ENCODE results near the gene ANP32B.

The ANP32B gene

GRCh38 chr9:98043915-98044314 lies 60.8 kb downstream of the ANP32B start:
- DNase-seq (ENCODE audit: insufficient read length) (no peak), FAIRE-seq (no peak)
- TF ChIP-seq POLR2A (IDR thresholded peaks at IDR 0.05; ENCODE audit: low read depth, low read length) (no peak), POLR2AphosphoS5 (IDR thresholded peaks at IDR 0.05; ENCODE audit: low read depth, low read length) (no peak), TAF1 (IDR thresholded peaks at IDR 0.05; ENCODE audit: borderline replicate concordance, low read depth, low read length) (no peak)

- FAIRE-seq: peak; percentile 87
- peak; percentile 68; the same call in 1 of the 2 replicates for TF ChIP-seq TAF1 (IDR thresholded peaks at IDR 0.05; ENCODE audit: borderline replicate concordance, low read depth, low read length)
- TF ChIP-seq POLR2AphosphoS5 (IDR thresholded peaks at IDR 0.05; ENCODE audit: low read depth, low read length): peak; percentile 73; the same call in 1 of the 2 replicates
- peak; percentile 78 for TF ChIP-seq POLR2A (IDR thresholded peaks at IDR 0.05; ENCODE audit: low read depth, low read length)
- DNase-seq (ENCODE audit: insufficient read length): no peak
Measured at GRCh38 chr9:98045234-98046179, 62.4 kb downstream of the ANP32B start.

DNA sequence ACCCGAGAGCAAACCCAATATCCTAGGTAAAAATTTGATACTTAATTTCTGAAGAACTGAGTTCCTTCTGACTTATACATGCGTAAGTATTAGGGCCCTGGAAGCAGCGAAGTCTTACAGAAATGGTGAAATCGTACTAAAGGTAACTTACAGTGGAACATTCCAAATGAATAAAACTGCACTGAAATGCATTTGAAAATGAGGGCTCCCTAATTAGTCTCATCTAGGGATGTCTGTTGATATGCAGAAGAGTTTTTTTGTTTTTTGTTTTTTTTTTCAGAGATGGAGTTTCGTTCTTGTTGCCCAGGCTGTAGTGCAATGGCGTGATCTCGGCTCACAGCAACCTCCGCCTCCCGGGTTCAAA lies 63.0 kb downstream of the ANP32B start:
- TF ChIP-seq TAF1 (IDR thresholded peaks at IDR 0.05; ENCODE audit: borderline replicate concordance, low read depth, low read length): no peak
- TF ChIP-seq POLR2A (IDR thresholded peaks at IDR 0.05; ENCODE audit: low read depth, low read length): no peak
- no peak for TF ChIP-seq POLR2AphosphoS5 (IDR thresholded peaks at IDR 0.05; ENCODE audit: low read depth, low read length)
- no peak for FAIRE-seq
- no peak for DNase-seq (ENCODE audit: insufficient read length)

GRCh38 chr9:98047002-98047401 lies 63.9 kb downstream of the ANP32B start:
- FAIRE-seq (no peak), DNase-seq (ENCODE audit: insufficient read length) (no peak)
- TF ChIP-seq POLR2AphosphoS5 (IDR thresholded peaks at IDR 0.05; ENCODE audit: low read depth, low read length): no peak
- no peak for TF ChIP-seq POLR2A (IDR thresholded peaks at IDR 0.05; ENCODE audit: low read depth, low read length)
- TF ChIP-seq TAF1 (IDR thresholded peaks at IDR 0.05; ENCODE audit: borderline replicate concordance, low read depth, low read length): no peak

DNA sequence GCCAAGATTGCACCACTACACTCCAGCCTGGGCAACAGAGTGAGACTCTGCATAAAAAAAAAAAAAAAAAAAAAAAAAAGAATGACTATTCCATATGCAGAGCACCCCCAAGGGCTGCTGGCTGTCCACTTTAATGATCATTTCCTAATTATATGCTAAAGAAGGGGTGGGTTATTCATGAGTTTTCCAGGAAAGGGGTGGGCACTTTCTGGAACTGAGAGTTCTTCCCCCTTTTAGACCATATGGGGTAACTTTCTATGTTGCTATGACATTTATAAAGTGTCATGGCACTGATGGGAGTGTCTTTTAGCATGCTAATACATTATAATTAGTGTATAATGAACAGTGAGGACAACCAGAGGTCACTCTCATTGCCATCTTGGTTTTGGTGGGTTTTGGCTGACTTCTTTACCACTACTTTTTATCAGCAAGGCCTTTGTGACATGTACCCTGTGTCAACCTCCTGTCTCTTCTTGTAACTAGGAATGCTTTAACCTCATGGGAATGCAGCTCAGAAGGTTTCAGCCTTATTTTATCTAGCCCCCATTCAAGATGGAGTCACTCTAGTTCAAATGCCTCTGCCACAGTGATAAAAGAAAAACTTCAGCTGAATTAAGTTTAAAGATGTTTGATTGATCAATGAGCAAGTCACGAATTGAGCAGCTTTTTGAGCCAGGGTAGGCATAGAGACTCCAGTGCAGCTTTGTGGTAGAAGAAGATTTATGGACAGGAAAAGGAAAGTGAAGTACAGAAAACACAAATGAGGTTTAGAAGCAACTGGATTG lies 66.3 kb downstream of the ANP32B start:
- DNase-seq (ENCODE audit: insufficient read length) (no peak), FAIRE-seq (no peak)
- TF ChIP-seq POLR2AphosphoS5 (IDR thresholded peaks at IDR 0.05; ENCODE audit: low read depth, low read length) (no peak), POLR2A (IDR thresholded peaks at IDR 0.05; ENCODE audit: low read depth, low read length) (no peak), TAF1 (IDR thresholded peaks at IDR 0.05; ENCODE audit: borderline replicate concordance, low read depth, low read length) (no peak)

DNA sequence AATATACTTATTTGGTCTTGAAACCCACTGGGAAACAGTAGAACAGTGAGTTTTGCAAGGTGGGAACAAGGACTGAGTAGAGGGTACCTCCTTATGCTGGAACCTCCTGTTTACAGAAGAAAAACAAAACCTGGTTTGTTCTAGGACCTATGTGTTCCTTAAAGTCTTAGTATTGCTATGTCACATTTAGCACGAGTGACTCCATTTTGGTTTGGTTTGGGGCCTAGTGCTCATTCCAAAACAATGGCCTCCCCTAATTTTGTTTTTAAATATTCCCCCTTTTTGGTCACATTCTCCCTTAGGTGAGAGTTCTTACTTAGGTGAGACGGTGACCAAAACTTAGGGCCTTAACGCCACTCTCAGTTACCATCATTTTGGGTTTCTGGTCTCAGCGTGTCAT lies 67.2 kb downstream of the ANP32B start:
- FAIRE-seq: no peak
- no peak for DNase-seq (ENCODE audit: insufficient read length)
- TF ChIP-seq TAF1 (IDR thresholded peaks at IDR 0.05; ENCODE audit: borderline replicate concordance, low read depth, low read length) (no peak), POLR2A (IDR thresholded peaks at IDR 0.05; ENCODE audit: low read depth, low read length) (no peak), POLR2AphosphoS5 (IDR thresholded peaks at IDR 0.05; ENCODE audit: low read depth, low read length) (no peak)

DNA sequence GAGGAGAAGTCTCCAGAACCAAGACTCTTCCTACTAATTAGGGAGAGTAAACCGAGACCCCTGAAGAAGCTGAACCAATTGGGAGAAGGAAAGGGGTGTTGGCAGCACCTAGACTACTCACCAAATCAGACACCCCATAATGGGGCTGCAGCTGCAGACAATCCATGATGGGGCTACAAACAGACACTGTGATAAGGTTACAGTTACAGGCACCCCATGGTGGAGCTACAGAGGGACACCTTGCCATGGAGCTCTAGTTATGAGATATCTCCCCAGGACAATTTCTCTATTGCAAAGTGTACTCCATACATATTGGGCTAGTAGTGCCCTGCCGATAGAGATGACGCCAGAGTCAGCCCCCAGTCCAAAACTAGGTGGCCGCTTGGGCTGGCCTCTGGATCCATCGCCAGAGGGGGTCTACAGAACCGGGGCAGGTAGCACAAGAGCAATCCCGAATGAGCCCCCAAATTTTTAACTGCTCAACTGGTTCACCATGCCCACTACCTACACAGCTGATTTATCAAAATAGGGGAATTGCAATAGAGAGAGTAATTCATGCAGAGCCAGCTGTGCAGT lies 71.3 kb downstream of the ANP32B start:
- DNase-seq (ENCODE audit: insufficient read length) (no peak), FAIRE-seq (no peak)
- TF ChIP-seq POLR2A (IDR thresholded peaks at IDR 0.05; ENCODE audit: low read depth, low read length) (no peak), POLR2AphosphoS5 (IDR thresholded peaks at IDR 0.05; ENCODE audit: low read depth, low read length) (no peak), TAF1 (IDR thresholded peaks at IDR 0.05; ENCODE audit: borderline replicate concordance, low read depth, low read length) (no peak)

DNA sequence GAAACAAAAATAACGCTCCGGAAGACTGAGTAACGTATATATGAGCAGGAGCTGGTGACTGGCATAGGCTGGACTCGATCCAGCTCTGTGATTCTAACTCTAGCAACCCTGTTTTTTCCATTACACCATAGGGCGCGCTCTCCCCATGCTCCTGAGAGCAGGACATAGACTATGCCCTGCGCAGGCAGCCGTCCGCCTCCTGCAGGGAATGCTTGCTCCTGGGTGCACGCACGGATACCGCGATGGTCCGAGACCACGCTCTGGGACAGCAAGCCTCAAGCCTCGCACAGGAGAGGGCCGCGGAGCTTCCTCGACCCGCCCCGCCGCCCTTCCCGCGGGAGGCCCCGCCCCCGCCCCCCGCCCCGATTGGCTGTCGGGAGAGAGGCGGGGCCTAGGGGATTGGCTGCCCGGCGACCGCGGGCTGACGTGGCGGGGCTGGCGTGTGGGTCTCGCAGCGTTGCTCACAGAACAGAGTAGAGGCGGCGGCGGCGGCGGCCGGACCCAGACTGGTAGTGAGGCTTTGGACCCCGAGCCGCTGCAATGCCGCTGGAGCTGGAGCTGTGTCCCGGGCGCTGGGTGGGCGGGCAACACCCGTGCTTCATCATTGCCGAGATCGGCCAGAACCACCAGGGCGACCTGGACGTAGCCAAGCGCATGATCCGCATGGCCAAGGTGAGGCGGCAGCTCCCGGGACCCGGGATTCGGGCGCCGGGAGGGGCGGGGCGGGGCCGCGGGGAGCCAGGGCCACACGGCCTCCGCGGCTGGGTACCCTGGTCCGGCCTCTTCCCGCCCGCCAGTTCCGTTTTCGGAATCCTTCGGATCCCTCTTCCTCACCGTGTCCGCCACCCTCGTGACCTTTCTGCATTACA lies 73.4 kb downstream of the ANP32B start, which contains the start of gene NANS:
NANS (plus strand) TSS at position 464 of the 869 bp plus-strand sequence; CDS start at position 541, 77 bp downstream.
- peak; percentile 95 for DNase-seq (ENCODE audit: insufficient read length)
- peak; percentile 82 for TF ChIP-seq TAF1 (IDR thresholded peaks at IDR 0.05; ENCODE audit: borderline replicate concordance, low read depth, low read length)
- peak; percentile 90 for TF ChIP-seq POLR2AphosphoS5 (IDR thresholded peaks at IDR 0.05; ENCODE audit: low read depth, low read length)
- TF ChIP-seq POLR2A (IDR thresholded peaks at IDR 0.05; ENCODE audit: low read depth, low read length): peak; percentile 92
- FAIRE-seq: peak; percentile 85

- TF ChIP-seq TAF1 (IDR thresholded peaks at IDR 0.05; ENCODE audit: borderline replicate concordance, low read depth, low read length): no peak
- TF ChIP-seq POLR2A (IDR thresholded peaks at IDR 0.05; ENCODE audit: low read depth, low read length): no peak
- no peak for TF ChIP-seq POLR2AphosphoS5 (IDR thresholded peaks at IDR 0.05; ENCODE audit: low read depth, low read length)
- FAIRE-seq: peak; percentile 21
- no peak for DNase-seq (ENCODE audit: insufficient read length)
Measured at GRCh38 chr9:98057138-98057799, 74.1 kb downstream of the ANP32B start.

GRCh38 chr9:98062161-98062560 lies 79.0 kb downstream of the ANP32B start:
- DNase-seq (ENCODE audit: insufficient read length) (no peak), FAIRE-seq (no peak)
- TF ChIP-seq POLR2A (IDR thresholded peaks at IDR 0.05; ENCODE audit: low read depth, low read length) (no peak), TAF1 (IDR thresholded peaks at IDR 0.05; ENCODE audit: borderline replicate concordance, low read depth, low read length) (no peak)
